H9 (cell line): ENCODE measurements around the gene DIP2C. TPM values are rescaled to one million over a fixed set of nuclear protein-coding genes. Genes with fewer than 3 reads are reported as not detected.

Source experiments
- DNase-seq: peaks from one replicate; pipeline ENCODE4 v3.0.0-alpha.2; 2017
- H2AFZ ChIP-seq: one replicate; pipeline ENCODE4 v1.6.1; 2013; ENCODE audit warnings: mild to moderate bottlenecking, low read length, control low read depth, moderate library complexity
- H2AK5ac ChIP-seq: 2 replicates; pipeline ENCODE4 v1.6.1; 2013; ENCODE audit warnings: low read length, control low read depth, mixed read lengths; ENCODE audit not compliant: insufficient read length
- H2BK120ac ChIP-seq: one replicate; pipeline ENCODE4 v1.6.1; 2013; ENCODE audit warnings: low read depth, mild to moderate bottlenecking, low read length, control low read depth, inconsistent platforms; ENCODE audit not compliant: poor library complexity, severe bottlenecking
- H2BK12ac ChIP-seq: 2 replicates; pipeline ENCODE4 v1.6.1; 2013; ENCODE audit warnings: low read length, control low read depth, mixed read lengths, low read depth; ENCODE audit not compliant: insufficient read length
- H2BK15ac ChIP-seq: 2 replicates; pipeline ENCODE4 v1.6.1; 2013; ENCODE audit warnings: low read depth, low read length, control low read depth
- H2BK20ac ChIP-seq: one replicate; pipeline ENCODE4 v1.6.1; 2013; ENCODE audit warnings: low read depth, mild to moderate bottlenecking, low read length, control low read depth, inconsistent platforms; ENCODE audit not compliant: poor library complexity, severe bottlenecking
- H2BK5ac ChIP-seq: 2 replicates; pipeline ENCODE4 v1.6.1; 2013; ENCODE audit warnings: low read length, control low read depth, mixed read lengths; ENCODE audit not compliant: insufficient read length
- H3K14ac ChIP-seq: 2 replicates; pipeline ENCODE4 v1.6.1; 2013; ENCODE audit warnings: low read length, control low read depth; ENCODE audit not compliant: insufficient read depth
- H3K18ac ChIP-seq: 2 replicates; pipeline ENCODE4 v1.6.1; 2013; ENCODE audit warnings: low read depth, mild to moderate bottlenecking, mixed read lengths, low read length, control low read depth; ENCODE audit not compliant: insufficient read length
- H3K23ac ChIP-seq: 2 replicates; pipeline ENCODE4 v1.6.1; 2013; ENCODE audit warnings: low read length, control low read depth, mixed read lengths, low read depth; ENCODE audit not compliant: insufficient read length
- H3K23me2 ChIP-seq: 2 replicates; pipeline ENCODE4 v1.6.1; 2013; ENCODE audit warnings: low read depth, mild to moderate bottlenecking, mixed read lengths, low read length, control low read depth; ENCODE audit not compliant: insufficient read length, poor library complexity, severe bottlenecking
- H3K27ac ChIP-seq: 2 replicates; pipeline ENCODE4 v1.5.1; 2013; ENCODE audit warnings: low read length, control low read depth, mixed read lengths, low read depth; ENCODE audit not compliant: insufficient read length
- H3K27me3 ChIP-seq: 2 replicates; pipeline ENCODE4 v1.6.1; 2013; ENCODE audit warnings: low read length, control low read depth, inconsistent platforms; ENCODE audit not compliant: insufficient read depth
- H3K4ac ChIP-seq: 2 replicates; pipeline ENCODE4 v1.6.1; 2013; ENCODE audit warnings: low read depth, mild to moderate bottlenecking, control low read depth, inconsistent platforms, low read length, moderate library complexity
- H3K4me1 ChIP-seq: 2 replicates; pipeline ENCODE4 v1.6.1; 2013; ENCODE audit warnings: low read length, control low read depth, inconsistent platforms; ENCODE audit not compliant: insufficient read depth
- H3K4me2 ChIP-seq: 2 replicates; pipeline ENCODE4 v1.6.1; 2013; ENCODE audit warnings: low read length, control low read depth, mixed read lengths; ENCODE audit not compliant: insufficient read length, insufficient read depth
- H3K56ac ChIP-seq: 2 replicates; pipeline ENCODE4 v1.6.1; 2013; ENCODE audit warnings: low read depth, mild to moderate bottlenecking, mixed read lengths, low read length, control low read depth; ENCODE audit not compliant: insufficient read length
- H3K79me1 ChIP-seq: 2 replicates; pipeline ENCODE4 v1.6.1; 2013; ENCODE audit warnings: low read depth, mild to moderate bottlenecking, moderate library complexity, low read length, control low read depth, inconsistent platforms; ENCODE audit not compliant: insufficient read depth, poor library complexity, severe bottlenecking
- H3K79me2 ChIP-seq: 2 replicates; pipeline ENCODE4 v1.6.1; 2013; ENCODE audit warnings: low read length, control low read depth, inconsistent platforms; ENCODE audit not compliant: insufficient read depth
- H3K9ac ChIP-seq: 2 replicates; pipeline ENCODE4 v1.6.1; 2013; ENCODE audit warnings: low read length, control low read depth, mixed read lengths; ENCODE audit not compliant: insufficient read length; ENCODE audit errors: extremely low read depth
- H3K9me3 ChIP-seq: one replicate; pipeline ENCODE4 v1.6.1; 2013; ENCODE audit warnings: low read depth, low read length, inconsistent platforms; ENCODE audit not compliant: control insufficient read depth
- H3T11ph ChIP-seq: one replicate; pipeline ENCODE4 v1.6.1; 2013; ENCODE audit warnings: mild to moderate bottlenecking, low read length, control low read depth, inconsistent platforms
- H4K20me1 ChIP-seq: one replicate; pipeline ENCODE4 v1.6.1; 2013; ENCODE audit not compliant: control insufficient read depth, insufficient read length, insufficient read depth
- H4K5ac ChIP-seq: 2 replicates; pipeline ENCODE4 v1.6.1; 2013; ENCODE audit warnings: low read depth, mild to moderate bottlenecking, mixed read lengths, low read length, control low read depth; ENCODE audit not compliant: insufficient read length
- H4K8ac ChIP-seq: replicated peaks from 2 replicates; pipeline ENCODE4 v1.6.1; 2013; ENCODE audit warnings: low read length, control low read depth, mixed read lengths, low read depth; ENCODE audit not compliant: insufficient read length
- H4K91ac ChIP-seq: 2 replicates; pipeline ENCODE4 v1.6.1; 2013; ENCODE audit warnings: low read depth, mild to moderate bottlenecking, moderate library complexity, mixed read lengths, low read length, control low read depth; ENCODE audit not compliant: insufficient read length
- H3K27ac Mint-ChIP-seq, 3 experiments: 2 replicates in 2 of 3; 3 replicates in 1 of 3; pipeline ENCODE4 v1.8.0; 2020 to 2021; ENCODE audit warnings: mixed read lengths in 3 of 3, mild to moderate bottlenecking in 1 of 3, moderate library complexity in 1 of 3
- H3K27me3 Mint-ChIP-seq: 2 replicates; pipeline ENCODE4 v1.8.0; 2021; ENCODE audit warnings: low read depth, mild to moderate bottlenecking, moderate library complexity, mixed read lengths
- H3K36me3 Mint-ChIP-seq, 3 experiments: 2 replicates in 2 of 3; 3 replicates in 1 of 3; pipeline ENCODE4 v1.8.0; 2020 to 2021; ENCODE audit warnings: low read depth in 3 of 3, mixed read lengths in 3 of 3; ENCODE audit not compliant: insufficient read depth in 1 of 3
- H3K4me1 Mint-ChIP-seq, 2 experiments: 2 replicates each; pipeline ENCODE4 v1.8.0; 2020; ENCODE audit warnings: mixed read lengths in 2 of 2
- H3K4me3 Mint-ChIP-seq, 2 experiments: 2 replicates in 1 of 2; 3 replicates in 1 of 2; pipeline ENCODE4 v1.8.0; 2020 to 2021; ENCODE audit warnings: mild to moderate bottlenecking in 2 of 2, mixed read lengths in 2 of 2, moderate library complexity in 1 of 2
- H3K9me3 Mint-ChIP-seq, 2 experiments: 2 replicates in 1 of 2; 3 replicates in 1 of 2; pipeline ENCODE4 v1.8.0; 2020; ENCODE audit warnings: mild to moderate bottlenecking in 2 of 2, mixed read lengths in 2 of 2, moderate library complexity in 1 of 2
- WGBS: extraction: QIAGEN DNeasy Blood & Tissue Kit; methylation state at CpG from one replicate; pipeline ENCODE4 v1.1.7; 2013; ENCODE audit warnings: missing lambda C conversion rate, low lambda C conversion rate, mixed read lengths; ENCODE audit not compliant: insufficient read length; ENCODE audit errors: extremely low coverage; 5-methylcytosine and 5-hydroxymethylcytosine counted together
- total RNA-seq: library from RNA; stranded (reverse); gene quantifications from 2 replicates; pipeline ENCODE4 v1.2.1, GENCODE V29; 2021
- TF ChIP-seq, protein P1 (sequence below): fragments of 200-600 bp; sonication (generic); conservative IDR thresholded peaks from 3 replicates; pipeline ENCODE4 v1.8.0; 2021; ENCODE audit warnings: antibody characterized with exemption, mild to moderate bottlenecking

DIP2C gene
- total RNA-seq, 1 experiment from 2014 or later = 7.9 TPM

DNA sequence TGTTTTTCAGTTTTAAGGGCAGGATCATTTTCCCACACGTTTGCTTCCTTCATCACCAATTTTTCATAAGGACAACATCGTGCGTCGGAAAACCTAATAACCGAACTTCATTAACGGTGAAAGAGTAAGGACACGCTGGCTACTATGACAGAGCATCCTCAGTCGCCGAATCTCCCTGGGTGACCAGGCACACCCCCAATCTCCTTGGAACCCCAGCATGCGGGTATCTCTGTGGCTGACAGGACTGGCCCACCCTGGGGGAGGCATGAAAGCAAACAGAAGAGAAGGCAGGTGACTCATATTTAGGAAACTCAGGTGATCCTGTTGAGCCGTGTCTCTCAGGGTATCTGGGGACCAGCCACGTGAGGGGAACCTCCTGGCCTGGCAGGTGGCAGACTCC is 134.2 kb downstream of the DIP2C start:
- Histone ChIP-seq H3K27ac (no peak overlapping the region), H3K56ac (no peak overlapping the region), H3K14ac (no peak overlapping the region), H3K4me1 (peaks cover 11% of the 10 kb centered on the region; the same call in 1 of the 2 replicates), H4K20me1 (peaks cover 4% of the 10 kb centered on the region), H2BK20ac (no peak overlapping the region), H2AK5ac (no peak overlapping the region), H3K4me2 (no peak overlapping the region), H3K9ac (no peak overlapping the region), H3T11ph (no peak overlapping the region), H4K5ac (no peak overlapping the region), H3K18ac (no peak overlapping the region), H2BK15ac (no peak overlapping the region), H2AFZ (no peak overlapping the region), H3K27me3 (no peaks in the 10 kb centered on the region), H2BK5ac (no peak overlapping the region), H3K23ac (no peak overlapping the region), H2BK120ac (no peak overlapping the region), H3K79me2 (peaks cover 1% of the 10 kb centered on the region; the same call in 1 of the 2 replicates), H4K8ac (no peak overlapping the region), H2BK12ac (no peak overlapping the region), H4K91ac (no peak overlapping the region), H3K23me2 (no peaks in the 10 kb centered on the region), H3K79me1 (no peaks in the 10 kb centered on the region), H3K4ac (no peak overlapping the region), H3K9me3 (no peaks in the 10 kb centered on the region)
- no peak for DNase-seq
- Mint-ChIP-seq H3K4me3 (no peak overlapping the region), H3K27me3 (peaks cover 2% of the 10 kb centered on the region; the same call in 1 of the 2 replicates), H3K27ac (no peak overlapping the region; a peak in 1 of 7 replicates), H3K36me3 (peaks cover 0 to 3% (median 0%) of the 10 kb centered on the region in 3 experiments; a peak in 2 of 7 replicates), H3K4me1 (peaks cover 39 to 40% of the 10 kb centered on the region in 2 experiments), H3K9me3 (no peaks in the 10 kb centered on the region; a peak in 1 of 5 replicates)
- TF ChIP-seq, protein P1, sequence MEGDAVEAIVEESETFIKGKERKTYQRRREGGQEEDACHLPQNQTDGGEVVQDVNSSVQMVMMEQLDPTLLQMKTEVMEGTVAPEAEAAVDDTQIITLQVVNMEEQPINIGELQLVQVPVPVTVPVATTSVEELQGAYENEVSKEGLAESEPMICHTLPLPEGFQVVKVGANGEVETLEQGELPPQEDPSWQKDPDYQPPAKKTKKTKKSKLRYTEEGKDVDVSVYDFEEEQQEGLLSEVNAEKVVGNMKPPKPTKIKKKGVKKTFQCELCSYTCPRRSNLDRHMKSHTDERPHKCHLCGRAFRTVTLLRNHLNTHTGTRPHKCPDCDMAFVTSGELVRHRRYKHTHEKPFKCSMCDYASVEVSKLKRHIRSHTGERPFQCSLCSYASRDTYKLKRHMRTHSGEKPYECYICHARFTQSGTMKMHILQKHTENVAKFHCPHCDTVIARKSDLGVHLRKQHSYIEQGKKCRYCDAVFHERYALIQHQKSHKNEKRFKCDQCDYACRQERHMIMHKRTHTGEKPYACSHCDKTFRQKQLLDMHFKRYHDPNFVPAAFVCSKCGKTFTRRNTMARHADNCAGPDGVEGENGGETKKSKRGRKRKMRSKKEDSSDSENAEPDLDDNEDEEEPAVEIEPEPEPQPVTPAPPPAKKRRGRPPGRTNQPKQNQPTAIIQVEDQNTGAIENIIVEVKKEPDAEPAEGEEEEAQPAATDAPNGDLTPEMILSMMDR = no peak
- no CpG with 5 or more reads among the region's 12 CpGs for WGBS
